ENCODE data around the gene PMP22.
"Not testable (repeated sequence)": the region's sequence is repeated elsewhere in the genome, so short reads cannot be mapped to it uniquely, and the experiment has no call there.

The PMP22 gene

DNA sequence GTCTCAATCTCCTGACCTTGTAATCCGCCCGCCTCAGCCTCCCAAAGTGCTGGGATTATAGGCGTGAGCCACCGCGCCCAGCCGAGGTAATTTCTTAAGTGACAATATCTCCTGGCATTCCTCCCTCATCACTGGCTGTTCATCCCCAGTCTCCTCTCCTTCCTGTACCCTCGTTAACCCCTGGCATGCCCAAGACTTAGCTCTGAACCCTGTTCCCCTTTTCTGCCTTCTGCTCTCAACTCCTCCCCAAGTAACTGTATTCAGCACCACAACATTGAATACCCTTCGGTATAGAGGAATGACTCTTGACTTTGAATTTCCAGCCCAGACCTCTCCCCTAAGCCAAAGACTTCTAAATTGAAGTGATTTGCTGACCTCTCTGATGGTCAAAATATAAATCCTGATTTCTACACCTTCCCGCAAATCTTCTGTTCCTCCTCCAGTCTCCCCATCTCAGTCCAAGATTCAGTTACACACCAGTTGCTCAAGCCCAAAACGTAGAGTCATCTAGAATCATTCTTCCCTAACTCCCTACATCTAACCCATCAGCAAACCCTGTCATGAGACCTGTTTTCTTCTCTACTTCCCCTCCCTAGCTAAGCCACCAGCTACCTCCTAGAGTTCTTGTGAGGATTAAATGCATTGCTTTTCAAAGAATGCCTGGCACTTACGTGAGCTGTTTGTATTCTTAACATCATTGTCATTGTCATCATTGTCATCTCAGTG is 14.8 kb downstream of the PMP22 start:
- no peak for DNase-seq

DNA sequence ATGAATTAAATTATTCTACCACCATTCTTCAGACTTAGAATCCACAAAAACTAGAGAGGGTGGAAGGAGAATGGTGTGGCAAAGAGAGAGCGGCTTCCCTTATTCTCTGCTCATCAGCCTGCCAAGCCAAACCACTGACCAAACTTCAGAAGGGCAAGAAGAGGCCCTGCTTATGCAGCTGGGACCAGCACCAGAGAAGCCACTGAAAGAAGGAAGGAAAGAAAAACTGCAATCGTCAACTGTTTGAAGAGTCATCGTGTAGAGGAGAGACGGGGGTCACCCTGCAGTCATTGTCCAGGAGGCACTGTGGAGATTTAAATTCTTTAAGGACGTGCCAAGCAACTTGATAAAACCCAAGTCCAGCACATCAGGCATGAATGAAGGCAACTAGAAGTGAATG is 15.6 kb downstream of the PMP22 start:
- DNase-seq = no peak

DNA sequence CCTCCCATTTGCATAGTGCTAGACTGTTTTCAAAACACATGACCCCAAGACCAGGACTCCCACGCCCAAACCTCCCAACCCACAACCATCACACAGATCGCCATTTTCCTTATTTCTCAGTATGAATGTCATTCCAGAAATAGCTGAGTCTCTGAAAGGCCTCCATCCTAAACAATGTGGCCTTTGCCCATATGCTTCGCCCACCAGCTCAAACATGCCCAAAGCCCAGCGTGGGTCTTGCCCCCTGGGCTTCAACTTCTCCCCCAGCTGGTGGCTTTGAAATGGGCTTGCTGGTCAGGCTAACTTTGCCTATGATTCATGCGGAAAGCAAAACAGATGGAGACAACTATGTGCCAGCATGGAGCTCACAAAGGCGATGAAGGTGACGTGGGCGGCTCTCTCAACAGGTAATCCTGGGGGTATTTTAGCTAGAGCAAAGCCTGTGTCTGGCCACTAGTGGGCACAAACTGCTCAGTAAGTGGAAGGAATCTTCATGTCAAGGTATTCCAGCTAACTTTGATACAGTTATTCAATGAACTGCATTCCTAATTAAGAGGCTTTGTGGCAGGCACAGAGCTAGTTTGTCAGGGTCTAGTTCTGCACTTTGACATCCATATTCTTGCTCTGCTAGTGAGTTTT is 17.1 kb downstream of the PMP22 start:
- DNase-seq = no peak

DNA sequence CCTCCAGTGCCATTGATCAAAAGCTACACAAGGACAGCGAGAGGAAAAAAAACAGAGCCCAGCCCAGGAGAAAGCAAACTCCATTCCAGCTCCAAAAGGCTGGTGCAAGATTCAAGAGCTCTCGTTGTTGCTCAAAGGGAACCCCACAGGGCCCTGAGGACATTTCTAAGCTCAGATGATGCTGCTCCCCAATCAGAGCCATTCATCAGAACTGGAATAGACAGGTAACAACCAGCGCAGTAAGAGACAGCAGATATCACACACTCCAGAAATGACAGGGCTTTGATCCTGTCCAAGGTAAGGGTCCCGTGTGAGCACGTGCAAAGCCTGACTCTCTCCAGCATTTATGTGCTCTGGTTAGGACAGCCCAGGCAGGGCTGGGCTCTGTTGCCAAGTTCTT is 20.1 kb downstream of the PMP22 start:
- DNase-seq = no peak

DNA sequence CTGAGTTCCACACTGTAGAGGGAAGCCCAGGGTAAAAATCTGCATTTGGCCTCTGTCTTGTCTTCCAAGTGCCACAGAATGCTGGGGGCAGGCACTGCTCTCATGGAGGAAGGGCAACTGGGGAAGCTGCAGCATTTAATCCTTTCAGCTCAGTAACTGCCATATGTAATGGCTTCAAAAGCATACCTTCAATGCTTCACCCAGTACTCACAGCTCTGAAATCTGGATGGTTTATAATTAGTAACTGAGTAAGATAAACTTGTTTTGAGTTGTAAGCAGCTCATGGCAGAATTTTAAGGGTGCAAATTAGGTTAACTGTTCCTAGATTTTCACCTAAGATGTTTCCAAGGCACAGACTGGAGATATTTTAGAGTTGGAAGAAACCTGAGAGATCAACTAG is 24.5 kb downstream of the PMP22 start:
- DNase-seq = no peak

DNA sequence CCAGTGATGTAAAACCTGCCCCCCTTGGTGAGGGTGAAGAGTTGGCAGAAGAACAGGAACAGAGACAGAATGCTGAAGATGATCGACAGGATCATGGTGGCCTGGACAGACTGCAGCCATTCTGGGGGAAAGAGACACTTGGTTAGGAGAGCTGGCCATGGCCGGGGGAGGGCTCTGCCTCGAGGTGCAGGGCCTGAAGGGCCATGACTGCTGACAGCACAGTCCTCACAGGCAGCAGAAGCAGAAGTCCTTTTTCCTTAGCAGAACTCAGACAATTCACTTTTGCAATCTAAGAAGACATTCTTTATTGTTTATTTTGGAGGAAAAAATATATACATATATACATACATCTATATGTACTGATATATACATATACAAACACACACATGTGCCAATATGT is 25.6 kb downstream of the PMP22 start:
- no peak for DNase-seq

DNA sequence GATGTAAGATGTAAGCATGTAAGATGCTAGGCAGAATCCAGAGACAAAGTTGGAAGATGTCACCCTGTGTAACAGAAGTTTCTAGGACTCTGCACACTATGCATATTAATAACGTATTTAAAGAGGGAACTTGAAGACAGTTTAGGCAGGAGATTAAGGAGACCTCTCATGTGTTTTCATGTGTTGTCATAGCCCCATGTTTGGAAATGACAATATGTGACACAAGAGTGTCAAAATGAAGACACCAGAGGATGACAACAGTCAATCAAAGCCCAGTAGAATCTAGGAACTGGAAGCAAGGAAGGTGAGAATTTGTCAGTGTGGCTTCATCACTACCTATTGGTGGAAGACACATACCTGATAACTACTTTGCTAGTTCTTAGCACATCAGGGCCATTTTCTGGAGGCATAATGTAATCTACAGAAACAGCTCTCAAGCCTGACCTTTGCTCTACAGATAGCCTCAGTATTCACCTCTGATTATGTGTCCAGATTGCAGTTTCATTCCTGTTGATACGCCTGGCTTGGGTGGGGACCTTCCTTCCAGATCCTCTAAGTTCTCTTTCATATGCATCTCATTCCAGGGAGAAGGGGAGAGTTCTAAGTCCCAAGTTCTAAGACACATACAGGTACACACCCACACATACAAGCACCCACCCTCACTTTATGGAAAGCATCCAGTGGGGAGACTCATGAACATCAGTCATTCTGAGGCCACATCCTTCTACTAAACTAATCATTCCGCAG is 26.3 kb downstream of the PMP22 start:
- no peak for DNase-seq

DNA sequence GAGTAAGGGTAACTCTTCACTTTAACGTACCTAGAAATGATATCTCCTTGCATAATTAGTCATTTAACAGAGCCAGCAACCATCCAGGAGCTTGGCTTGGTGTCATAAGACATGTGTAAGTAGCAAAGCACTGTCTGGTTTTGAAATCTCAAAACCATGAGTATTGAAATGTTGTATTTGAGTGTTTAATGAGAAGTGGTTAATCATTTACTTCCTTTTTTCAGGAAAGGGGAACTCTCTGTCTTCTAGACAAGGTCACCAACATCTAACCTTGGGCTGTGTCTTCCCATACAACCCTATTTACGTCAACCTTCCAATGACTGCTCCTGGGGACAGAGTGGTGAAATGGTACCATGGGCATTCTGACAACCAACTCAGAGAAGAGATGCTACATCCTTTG is 27.1 kb downstream of the PMP22 start:
- no peak for DNase-seq

DNA sequence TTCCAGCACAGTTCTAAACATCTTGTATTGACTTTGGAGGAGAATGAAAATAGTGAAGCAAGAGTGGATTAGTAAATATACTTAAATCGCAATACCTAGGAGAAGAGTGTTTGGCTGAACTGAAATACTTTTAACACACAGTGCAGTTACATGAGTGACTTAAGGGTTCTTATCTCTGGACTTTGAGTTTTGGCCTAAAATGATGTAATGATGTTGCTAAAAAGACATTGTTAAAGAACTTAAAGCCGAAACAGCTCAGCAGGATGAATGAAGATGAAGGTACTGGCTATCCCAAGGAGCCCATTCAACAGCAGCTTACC is 28.1 kb downstream of the PMP22 start:
- DNase-seq = no peak

DNA sequence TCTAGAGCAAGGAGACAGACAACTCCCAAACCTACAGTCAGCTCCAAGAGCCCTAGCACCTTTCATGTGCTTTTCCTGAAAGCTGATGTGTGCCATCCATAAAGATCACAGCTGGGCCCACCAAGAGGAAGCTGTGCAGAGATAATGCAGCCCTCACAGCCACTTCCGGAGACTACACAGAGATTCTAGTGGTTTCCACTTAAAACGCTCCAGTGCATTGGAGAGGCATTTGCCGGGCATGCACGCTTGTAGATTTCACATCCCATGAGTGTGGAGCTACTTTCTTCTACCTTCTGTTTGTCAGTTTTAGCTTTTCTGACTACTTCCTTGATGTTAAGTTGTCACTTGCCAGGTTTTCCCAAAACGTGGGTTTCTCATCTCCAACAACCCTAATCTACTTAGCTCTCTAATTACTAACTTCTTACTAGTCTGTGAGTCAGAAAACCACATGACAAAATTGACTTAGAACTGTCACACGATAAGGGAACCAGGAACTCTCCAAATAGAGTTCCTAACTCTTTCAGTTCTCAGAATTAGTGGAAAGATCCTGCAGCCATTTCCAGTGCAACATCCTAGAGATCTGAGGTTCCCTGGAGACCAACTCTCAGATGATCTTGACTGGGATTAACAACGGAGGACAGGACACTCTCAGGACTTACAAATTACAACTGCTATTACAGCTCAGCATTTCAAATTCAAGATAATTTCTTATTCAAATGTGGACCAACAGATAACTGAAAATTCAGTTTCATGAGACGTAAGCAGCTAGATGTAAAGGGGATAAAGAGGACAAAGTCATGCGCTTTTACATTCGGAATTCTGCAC is 28.6 kb downstream of the PMP22 start:
- DNase-seq = no peak

DNA sequence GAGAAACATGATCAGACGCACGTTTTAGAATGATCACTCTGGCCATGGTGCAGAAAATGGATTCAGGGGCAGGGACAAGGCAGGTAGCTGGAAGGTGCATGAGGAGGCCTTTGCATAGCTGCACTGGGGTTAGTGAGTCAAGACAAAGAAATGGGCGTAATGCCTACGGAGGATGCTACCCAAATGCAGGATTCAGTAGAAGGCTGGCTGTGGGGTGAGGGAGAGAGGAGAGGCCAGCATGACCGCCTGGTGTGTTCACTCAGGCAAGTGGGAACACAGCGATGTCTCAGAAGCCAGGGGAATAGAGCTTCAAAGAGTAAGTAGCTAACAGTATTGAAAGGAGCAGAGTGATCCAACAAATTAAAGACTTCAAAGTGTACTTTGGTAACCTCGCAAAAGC is 31.2 kb downstream of the PMP22 start:
- no peak for DNase-seq

DNA sequence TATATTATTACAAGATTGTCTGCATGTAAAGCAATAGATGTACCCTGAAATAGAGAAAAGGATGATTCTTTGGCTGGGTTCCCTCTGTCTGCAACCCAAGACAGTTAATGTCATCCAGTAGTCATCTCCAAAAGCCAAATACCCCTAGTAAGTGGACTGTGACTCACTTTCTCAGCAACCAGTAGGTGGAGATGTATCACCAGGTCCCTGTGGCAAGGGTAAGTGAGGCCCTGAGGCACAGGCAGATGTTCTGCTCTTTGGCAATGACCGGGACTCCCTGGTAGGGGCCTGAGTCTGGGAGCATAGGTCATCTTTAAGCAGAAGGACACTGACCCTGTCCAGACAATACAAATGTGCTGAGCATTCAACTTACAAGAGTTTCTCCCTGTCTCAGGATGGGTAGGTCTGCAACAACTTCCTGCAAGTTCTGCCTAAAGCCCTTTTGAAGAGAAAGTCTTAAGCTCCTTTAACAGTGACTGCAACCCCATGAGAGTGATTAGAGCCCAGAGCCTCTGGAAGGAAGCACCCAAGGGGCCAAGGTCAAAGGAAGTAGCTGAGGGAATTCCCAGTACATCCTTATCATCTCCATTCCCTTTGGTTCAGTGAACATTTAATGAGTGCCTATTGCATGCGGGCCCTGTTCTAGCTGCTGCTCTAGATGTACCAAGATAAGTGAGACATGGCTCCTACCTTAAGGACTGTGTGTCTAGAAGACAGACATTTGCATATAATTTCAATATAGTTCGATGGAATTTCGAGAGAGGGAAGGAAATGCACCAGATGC is 31.9 kb downstream of the PMP22 start:
- no peak for DNase-seq

DNA sequence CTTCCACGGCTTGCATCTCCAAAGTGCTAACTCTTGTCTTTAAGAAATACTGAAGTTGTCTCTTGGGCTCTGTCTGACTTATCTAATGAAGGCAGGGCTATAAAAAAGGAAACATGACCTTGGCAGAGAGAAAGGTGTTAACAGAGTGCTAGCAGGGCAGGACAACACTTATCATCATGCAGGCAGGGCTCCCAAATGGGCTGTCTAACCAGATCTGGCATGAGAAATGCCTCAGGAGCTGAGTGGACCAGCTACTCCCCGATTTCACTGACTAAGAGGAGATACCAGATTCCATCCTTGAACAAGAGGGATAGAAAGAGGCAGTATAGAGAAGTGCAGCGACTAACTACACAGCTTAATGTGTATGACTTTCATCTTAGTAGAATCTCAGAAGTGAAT is 32.6 kb downstream of the PMP22 start:
- no peak for DNase-seq

DNA sequence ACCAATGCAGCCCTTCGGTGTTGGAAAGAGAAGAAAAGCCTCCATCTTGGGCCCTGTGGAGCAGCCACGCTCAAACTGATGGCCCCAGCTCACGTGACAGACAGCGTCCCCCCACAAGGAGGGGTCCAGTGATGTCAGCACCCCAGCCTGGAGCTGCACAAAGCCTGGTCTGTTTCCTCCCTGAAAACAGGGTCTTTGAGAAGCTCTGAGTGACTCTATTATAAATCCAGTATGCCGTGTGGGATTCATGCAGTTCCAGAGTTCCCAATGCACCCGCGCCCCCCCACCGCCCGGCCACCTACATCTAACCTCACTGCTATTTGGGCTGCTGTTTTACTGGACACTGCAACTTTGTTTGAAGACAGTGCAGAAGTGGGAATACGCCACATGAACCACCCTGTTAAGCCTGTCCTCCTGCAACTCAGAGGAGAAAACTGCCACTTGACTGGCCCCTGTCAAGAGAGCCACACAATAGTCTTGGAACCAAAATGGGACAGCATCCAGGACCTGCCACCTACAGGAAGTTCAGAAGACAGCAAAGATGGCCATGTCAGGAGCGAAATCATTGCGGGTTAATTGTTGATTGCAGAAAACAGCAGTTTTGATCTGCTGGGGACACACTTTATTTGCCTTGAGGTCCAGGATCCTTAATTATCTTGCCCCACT is 33.1 kb downstream of the PMP22 start:
- no peak for DNase-seq

DNA sequence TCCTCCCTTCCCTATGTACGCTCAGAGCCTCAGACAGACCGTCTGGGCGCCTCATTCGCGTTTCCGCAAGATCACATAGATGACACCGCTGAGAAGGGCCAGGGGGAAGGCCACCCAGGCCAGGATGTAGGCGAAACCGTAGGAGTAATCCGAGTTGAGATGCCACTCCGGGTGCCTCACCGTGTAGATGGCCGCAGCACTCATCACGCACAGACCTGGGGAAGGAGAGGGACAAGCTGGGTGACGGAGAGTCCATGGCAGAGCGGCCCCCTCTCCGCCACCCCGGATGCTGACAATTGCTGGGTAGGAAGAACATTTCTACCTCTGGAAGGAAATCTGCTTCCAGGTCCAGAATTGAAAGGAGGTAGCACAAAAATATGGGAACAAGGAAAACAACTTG is 34.3 kb downstream of the PMP22 start:
- DNase-seq = no peak

DNA sequence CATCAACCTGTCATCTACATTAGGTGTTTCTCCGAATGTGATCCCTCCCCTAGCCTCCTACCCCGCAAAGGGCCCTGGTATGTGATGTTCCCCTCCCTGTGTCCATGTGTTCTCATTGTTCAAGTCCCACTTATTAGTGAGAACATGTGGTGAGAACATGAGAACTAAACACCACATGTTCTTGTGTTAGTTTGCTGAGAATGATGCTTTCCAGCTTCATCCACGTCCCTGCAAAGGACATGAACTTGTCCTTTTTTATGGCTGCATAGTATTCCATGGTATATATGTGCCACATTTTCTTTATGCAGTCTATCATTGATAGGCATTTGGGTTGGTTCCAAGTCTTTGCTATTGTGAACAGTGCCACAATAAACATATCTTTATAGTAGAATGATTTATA is 43.3 kb downstream of the PMP22 start:
- DNase-seq = not testable (repeated sequence)

DNA sequence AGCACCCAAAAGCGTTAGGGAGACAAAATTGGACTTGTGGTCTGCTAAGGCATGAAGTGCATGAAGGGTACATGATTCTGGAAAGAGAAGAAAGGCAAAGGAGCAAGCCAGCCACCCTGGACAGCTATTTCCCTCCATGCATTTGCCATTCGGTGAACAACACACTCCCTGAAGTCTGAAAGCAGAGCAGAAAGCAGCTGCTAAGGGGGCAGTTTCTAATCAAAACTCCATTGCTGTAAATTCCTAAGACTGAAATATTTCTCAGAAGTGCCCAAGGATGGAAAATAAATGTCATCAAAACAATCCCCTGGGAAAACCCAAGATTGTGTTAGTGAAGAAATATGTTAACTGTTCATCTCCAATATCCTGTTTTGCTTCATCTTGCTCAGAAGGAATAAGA is 44.3 kb downstream of the PMP22 start:
- DNase-seq = no peak

DNA sequence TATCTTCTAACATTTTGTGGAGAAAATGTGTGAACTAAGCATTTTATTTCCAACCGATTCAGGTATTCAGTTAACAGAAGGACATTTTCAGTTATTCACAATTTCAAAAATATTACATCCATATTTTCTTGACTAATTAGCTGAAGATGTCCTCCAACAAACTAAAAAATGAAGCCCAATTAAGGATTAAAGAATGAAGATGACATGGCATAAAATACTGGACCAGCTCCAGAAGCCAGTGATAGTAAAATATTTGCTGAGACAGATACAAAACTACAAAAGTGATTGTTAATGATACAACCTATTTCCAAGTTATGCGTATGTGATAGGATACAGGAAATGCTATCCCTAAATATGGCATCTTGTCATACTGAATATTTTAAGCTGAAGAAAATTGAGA is 48.6 kb downstream of the PMP22 start:
- DNase-seq = no peak

DNA sequence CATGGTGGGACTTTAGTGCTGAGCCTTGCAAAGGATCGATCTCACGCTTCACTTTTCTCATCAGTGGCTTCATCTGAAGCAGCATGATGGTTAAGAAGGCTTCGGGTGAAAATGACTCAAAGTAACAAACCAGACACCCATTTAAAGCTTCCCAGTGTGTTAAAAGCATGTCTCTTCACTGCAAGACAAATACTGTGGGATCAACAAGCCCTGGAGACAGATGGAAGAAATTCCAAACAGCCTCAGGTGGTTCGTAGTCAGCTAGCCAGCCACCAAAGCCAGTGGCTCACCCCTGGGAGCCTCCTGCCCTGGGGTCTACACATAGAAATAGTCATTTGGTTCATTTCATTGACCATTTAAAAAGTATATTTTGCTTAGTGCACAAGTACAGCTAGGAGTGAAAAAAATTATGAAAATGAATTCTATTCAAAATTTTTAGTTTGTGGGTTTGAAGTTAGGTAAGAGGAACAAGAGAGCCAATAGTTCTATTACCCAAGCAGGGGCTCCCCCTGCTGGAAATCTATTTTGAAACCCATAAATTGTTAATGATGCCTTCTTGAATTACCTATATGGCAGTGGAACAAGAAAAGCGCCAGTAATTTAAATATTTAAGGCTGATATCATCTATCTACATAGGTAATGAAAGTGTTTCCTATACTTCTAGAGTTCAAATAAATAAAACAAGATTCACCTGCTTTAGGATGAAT is 51.6 kb downstream of the PMP22 start:
- DNase-seq = no peak

DNA sequence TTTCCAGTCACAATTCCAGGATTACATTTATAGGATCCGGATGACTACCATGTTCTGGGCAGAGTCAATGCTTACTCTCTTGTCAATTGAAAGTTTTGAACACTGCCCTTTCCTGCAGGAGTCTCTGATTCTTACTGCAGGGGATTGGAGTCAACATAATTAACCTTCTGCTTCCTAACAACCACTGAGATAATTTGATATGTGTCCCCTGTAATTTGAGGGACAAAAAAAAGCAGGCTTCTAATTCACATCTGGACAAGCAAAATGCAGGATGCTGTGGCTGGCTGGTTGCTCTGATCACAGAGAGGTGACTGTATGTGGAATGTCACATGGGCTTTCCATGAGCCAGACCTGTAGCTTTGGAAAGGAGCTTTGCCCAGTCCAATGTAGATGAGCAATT is 54.9 kb downstream of the PMP22 start:
- DNase-seq = no peak

DNA sequence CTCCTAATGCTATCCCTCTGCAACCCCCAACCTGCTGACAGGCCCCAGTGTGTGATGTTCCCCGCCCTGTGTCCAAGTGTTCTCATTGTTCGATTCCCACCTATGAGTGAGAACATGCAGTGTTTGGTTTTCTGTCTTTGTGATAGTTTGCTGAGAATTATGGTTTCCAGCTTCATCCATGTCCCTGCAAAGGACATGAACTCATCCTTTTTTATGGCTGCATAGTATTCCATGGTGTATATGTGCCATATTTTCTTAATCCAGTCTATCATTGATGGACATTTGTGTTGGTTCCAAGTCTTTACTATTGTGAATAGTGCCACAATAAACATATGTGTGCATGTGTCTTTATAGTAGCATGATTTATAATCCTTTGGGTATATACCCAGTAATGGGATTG is 62.1 kb downstream of the PMP22 start:
- not testable (repeated sequence) for DNase-seq

Data from activated CD4-positive, alpha-beta T cell treated with anti-CD3 and anti-CD28 coated beads, Interleukin-2, amount 50 U/mL, for 4 hours (primary cell).